ENCODE data around the gene C16orf78. TPM values are rescaled to one million over a fixed set of nuclear protein-coding genes. Genes with fewer than 3 reads are reported as not detected.

Gene C16orf78
- total RNA-seq, 1 experiment from 2014 or later = not detected

DNA sequence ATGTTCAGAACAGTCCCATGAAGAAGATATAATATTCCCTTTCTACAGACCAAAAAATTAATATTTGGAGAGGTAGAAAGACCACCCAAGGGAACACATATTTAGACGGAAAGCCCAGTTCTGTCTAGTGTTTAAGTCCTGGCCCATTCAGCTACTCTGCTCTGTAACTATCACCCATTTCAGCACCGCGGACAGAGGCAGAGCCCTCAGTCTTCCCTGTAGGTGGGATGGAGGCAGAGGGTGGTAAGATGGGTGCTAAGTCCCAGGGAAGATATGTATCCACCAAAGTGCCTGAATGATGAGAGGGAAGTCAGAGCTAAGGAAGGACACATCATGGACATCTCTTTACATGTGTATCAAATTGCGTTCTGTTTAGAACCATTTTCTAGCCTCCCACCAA lies 27.8 kb upstream of the C16orf78 start:
- ATAC-seq (peak; percentile 46; the same call in 1 of the 2 replicates), DNase-seq (ENCODE audit: low spot score) (peak; percentile 67)
- Mint-ChIP-seq H3K27me3 (ENCODE audit: low read depth) (peaks cover 9% of the 10 kb centered on the region), H3K36me3 (no peaks in the 10 kb centered on the region), H3K9me3 (no peaks in the 10 kb centered on the region), H3K27ac (no peak overlapping the region), H3K4me1 (peaks cover 7% of the 10 kb centered on the region), H3K4me3 (no peak overlapping the region)
- POLR2A ChIA-PET = no interaction called here
- TF ChIP-seq GABPB1 (CRISPR knock-in tag; IDR thresholded peaks at IDR 0.05) (no peak), ZNF423 (CRISPR knock-in tag; IDR thresholded peaks at IDR 0.05) (peak; percentile 69), ETV6 (CRISPR knock-in tag; IDR thresholded peaks at IDR 0.05) (0 out of 2 replicates have a peak, but pooled peaks have one; percentile 38)
- TF ChIP-seq, protein P1, sequence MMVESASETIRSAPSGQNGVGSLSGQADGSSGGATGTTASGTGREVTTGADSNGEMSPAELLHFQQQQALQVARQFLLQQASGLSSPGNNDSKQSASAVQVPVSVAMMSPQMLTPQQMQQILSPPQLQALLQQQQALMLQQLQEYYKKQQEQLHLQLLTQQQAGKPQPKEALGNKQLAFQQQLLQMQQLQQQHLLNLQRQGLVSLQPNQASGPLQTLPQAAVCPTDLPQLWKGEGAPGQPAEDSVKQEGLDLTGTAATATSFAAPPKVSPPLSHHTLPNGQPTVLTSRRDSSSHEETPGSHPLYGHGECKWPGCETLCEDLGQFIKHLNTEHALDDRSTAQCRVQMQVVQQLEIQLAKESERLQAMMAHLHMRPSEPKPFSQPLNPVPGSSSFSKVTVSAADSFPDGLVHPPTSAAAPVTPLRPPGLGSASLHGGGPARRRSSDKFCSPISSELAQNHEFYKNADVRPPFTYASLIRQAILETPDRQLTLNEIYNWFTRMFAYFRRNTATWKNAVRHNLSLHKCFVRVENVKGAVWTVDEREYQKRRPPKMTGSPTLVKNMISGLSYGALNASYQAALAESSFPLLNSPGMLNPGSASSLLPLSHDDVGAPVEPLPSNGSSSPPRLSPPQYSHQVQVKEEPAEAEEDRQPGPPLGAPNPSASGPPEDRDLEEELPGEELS (CRISPR knock-in tag; IDR thresholded peaks at IDR 0.05) = peak; percentile 77
- CTCF ChIA-PET = no interaction called here

DNA sequence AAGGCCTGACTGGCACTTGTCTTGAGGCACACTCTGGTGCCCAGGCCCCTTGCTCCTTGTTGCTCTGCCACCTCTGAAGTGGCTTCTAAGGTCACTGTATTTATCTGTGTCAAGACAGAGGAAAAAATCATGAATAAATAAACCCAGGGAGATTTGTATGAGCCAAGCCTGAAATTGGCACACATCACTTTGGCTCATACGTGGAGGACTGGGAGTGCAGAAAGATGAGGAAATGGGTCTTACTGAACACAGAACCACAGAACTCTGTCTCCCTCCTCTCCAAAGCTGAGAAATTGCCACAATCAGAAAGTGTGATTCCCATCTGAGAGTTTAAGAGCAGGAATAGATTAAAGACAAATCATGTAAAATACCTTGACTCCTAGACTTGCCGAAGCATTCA lies 27.1 kb upstream of the C16orf78 start:
- Mint-ChIP-seq H3K36me3 (no peaks in the 10 kb centered on the region), H3K4me3 (no peak overlapping the region), H3K27me3 (ENCODE audit: low read depth) (peaks cover 9% of the 10 kb centered on the region), H3K4me1 (peaks cover 11% of the 10 kb centered on the region), H3K9me3 (no peaks in the 10 kb centered on the region), H3K27ac (no peak overlapping the region)
- POLR2A ChIA-PET = no interaction called here
- no peak for TF ChIP-seq USF1 (CRISPR knock-in tag; IDR thresholded peaks at IDR 0.05)
- no peak for TF ChIP-seq ZSCAN18 (CRISPR knock-in tag; IDR thresholded peaks at IDR 0.05)
- no peak for TF ChIP-seq SOX15 (CRISPR knock-in tag; IDR thresholded peaks at IDR 0.05)
- DNase-seq (ENCODE audit: low spot score) = no peak
- no peak for ATAC-seq
- CTCF ChIA-PET = interaction anchor here (0.7 kb wide), 1 partner anchor 612 kb away, joined by 5 read pairs; no protein-coding TSS in a partner anchor

GRCh38 chr16:49347476-49347875 lies 26.1 kb upstream of the C16orf78 start:
- H3K27me3 Mint-ChIP-seq (ENCODE audit: low read depth) = peaks cover 9% of the 10 kb centered on the region
- H3K4me1 Mint-ChIP-seq = peaks cover 16% of the 10 kb centered on the region
- ATAC-seq = no peak
- no peak for DNase-seq (ENCODE audit: low spot score)
- POLR2A ChIA-PET = no interaction called here
- no peak overlapping the region for H3K27ac Mint-ChIP-seq
- CTCF ChIA-PET = interaction anchor here (1.4 to 3.0 kb wide), 6 partner anchors 7 to 290 kb away, joined by 6 to 25 read pairs (median 7); no protein-coding TSS in a partner anchor
- no peaks in the 10 kb centered on the region for H3K9me3 Mint-ChIP-seq
- H3K36me3 Mint-ChIP-seq = no peaks in the 10 kb centered on the region
- H3K4me3 Mint-ChIP-seq = no peak overlapping the region
- TF ChIP-seq, protein P2, sequence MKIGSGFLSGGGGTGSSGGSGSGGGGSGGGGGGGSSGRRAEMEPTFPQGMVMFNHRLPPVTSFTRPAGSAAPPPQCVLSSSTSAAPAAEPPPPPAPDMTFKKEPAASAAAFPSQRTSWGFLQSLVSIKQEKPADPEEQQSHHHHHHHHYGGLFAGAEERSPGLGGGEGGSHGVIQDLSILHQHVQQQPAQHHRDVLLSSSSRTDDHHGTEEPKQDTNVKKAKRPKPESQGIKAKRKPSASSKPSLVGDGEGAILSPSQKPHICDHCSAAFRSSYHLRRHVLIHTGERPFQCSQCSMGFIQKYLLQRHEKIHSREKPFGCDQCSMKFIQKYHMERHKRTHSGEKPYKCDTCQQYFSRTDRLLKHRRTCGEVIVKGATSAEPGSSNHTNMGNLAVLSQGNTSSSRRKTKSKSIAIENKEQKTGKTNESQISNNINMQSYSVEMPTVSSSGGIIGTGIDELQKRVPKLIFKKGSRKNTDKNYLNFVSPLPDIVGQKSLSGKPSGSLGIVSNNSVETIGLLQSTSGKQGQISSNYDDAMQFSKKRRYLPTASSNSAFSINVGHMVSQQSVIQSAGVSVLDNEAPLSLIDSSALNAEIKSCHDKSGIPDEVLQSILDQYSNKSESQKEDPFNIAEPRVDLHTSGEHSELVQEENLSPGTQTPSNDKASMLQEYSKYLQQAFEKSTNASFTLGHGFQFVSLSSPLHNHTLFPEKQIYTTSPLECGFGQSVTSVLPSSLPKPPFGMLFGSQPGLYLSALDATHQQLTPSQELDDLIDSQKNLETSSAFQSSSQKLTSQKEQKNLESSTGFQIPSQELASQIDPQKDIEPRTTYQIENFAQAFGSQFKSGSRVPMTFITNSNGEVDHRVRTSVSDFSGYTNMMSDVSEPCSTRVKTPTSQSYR (CRISPR knock-in tag; IDR thresholded peaks at IDR 0.05) = no peak
- no peak for TF ChIP-seq ZBTB21 (CRISPR knock-in tag; IDR thresholded peaks at IDR 0.05; ENCODE audit: borderline replicate concordance)
- no peak for TF ChIP-seq ATF3 (CRISPR knock-in tag; conservative IDR thresholded peaks at IDR 0.05)
- TF ChIP-seq ZNF416 (CRISPR knock-in tag; IDR thresholded peaks at IDR 0.05) = no peak
- TF ChIP-seq ATF1 (CRISPR knock-in tag; IDR thresholded peaks at IDR 0.05) = no peak
- TF ChIP-seq, protein P3, sequence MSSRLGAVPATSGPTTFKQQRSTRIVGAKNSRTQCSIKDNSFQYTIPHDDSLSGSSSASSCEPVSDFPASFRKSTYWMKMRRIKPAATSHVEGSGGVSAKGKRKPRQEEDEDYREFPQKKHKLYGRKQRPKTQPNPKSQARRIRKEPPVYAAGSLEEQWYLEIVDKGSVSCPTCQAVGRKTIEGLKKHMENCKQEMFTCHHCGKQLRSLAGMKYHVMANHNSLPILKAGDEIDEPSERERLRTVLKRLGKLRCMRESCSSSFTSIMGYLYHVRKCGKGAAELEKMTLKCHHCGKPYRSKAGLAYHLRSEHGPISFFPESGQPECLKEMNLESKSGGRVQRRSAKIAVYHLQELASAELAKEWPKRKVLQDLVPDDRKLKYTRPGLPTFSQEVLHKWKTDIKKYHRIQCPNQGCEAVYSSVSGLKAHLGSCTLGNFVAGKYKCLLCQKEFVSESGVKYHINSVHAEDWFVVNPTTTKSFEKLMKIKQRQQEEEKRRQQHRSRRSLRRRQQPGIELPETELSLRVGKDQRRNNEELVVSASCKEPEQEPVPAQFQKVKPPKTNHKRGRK (CRISPR knock-in tag; IDR thresholded peaks at IDR 0.05; ENCODE audit: borderline replicate concordance) = no peak
- no peak for TF ChIP-seq CDX4 (CRISPR knock-in tag; IDR thresholded peaks at IDR 0.05; ENCODE audit: borderline replicate concordance)
- no peak for TF ChIP-seq AR (CRISPR knock-in tag; IDR thresholded peaks at IDR 0.05)
- TF ChIP-seq USF1 (CRISPR knock-in tag; IDR thresholded peaks at IDR 0.05) = no peak
- TF ChIP-seq JAZF1 (CRISPR knock-in tag; IDR thresholded peaks at IDR 0.05) = no peak
- TF ChIP-seq SMAD3 (CRISPR knock-in tag; IDR thresholded peaks at IDR 0.05; ENCODE audit: borderline replicate concordance) = no peak

Measured in WTC11 (cell line).